ENCODE data around the gene RICTOR.

RICTOR gene

DNA sequence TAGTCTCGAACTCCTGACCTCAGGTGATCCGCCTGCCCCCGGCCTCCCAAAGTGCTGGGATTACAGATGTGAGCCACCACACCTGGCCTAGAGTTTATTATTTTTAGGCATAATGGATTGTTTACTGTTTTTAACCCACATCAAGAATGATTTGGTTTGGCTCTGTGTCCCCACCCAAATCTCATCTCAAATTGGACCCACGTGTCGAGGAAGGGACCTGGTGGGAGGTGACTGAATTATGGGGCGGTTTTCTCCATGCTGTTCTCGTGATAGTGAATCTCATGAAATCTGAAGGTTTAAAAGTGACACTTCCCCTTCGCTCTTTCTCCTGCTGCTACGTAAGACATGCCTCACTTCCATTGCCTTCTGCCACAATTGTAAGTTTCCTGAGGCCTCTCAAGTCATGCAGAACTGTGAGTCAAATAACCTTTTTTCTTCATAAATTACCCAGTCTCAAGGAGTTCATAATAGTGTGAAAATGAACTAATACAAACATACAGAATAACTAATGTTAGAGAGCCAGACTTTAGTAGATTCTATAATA lies 88.2 kb downstream of the RICTOR start:
- TF ChIP-seq, protein P1, sequence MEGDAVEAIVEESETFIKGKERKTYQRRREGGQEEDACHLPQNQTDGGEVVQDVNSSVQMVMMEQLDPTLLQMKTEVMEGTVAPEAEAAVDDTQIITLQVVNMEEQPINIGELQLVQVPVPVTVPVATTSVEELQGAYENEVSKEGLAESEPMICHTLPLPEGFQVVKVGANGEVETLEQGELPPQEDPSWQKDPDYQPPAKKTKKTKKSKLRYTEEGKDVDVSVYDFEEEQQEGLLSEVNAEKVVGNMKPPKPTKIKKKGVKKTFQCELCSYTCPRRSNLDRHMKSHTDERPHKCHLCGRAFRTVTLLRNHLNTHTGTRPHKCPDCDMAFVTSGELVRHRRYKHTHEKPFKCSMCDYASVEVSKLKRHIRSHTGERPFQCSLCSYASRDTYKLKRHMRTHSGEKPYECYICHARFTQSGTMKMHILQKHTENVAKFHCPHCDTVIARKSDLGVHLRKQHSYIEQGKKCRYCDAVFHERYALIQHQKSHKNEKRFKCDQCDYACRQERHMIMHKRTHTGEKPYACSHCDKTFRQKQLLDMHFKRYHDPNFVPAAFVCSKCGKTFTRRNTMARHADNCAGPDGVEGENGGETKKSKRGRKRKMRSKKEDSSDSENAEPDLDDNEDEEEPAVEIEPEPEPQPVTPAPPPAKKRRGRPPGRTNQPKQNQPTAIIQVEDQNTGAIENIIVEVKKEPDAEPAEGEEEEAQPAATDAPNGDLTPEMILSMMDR (IDR thresholded peaks at IDR 0.05; ENCODE audit: low read length, missing control alignments) = no peak
- DNase-seq (ENCODE audit: low read depth) = no peak
- no peak overlapping the region for H3K4me3 ChIP-seq (replicated peaks; ENCODE audit: low read depth, low read length)

DNA sequence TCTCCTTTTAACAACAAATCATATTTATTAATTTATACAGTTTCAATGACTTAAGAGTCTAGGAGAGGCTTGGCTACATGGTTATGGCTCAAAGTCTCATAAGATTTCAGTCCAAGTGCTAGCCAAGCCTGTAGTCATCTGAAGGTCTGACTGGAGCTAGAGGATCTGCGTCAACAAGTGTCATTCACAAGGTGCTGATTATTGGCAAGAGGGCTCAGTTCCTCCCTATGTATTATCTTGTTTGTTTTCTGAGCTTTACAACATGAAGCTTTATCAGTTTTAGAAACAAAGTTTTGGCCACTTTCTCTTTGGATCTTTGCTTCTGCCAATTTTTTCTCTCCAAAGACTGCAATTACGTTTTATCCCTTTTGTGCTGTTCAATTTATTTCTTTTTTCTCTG lies 94.7 kb downstream of the RICTOR start:
- DNase-seq (ENCODE audit: low read depth) = no peak

DNA sequence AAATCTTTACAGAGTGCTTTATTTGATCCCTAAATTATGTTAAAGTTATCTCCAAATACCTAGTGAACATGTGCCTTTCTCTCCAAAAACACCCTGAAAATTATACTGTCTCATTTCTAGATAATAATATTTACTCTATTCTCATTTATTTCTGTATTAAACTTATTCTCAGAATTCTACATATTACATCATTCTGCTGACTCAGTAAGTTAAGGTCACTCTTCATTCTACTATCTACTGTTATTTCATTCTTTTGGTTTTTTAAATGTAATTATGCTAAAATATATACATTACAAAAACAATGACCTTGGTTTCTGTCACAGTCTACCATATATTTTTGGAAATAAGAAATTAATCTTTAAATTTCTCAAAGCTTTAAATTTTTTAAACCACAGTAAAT lies 96.2 kb downstream of the RICTOR start:
- DNase-seq (ENCODE audit: low read depth) = no peak
- TF ChIP-seq, protein P1 (IDR thresholded peaks at IDR 0.05; ENCODE audit: low read length, missing control alignments) = no peak
- H3K4me3 ChIP-seq (replicated peaks; ENCODE audit: low read depth, low read length) = no peak overlapping the region

More for the DNA sequence above, 94.7 kb downstream of the RICTOR start:
- H3K4me3 ChIP-seq (replicated peaks; ENCODE audit: low read depth, low read length) = no peak overlapping the region
- TF ChIP-seq, protein P1 (IDR thresholded peaks at IDR 0.05; ENCODE audit: low read length, missing control alignments) = no peak

DNA sequence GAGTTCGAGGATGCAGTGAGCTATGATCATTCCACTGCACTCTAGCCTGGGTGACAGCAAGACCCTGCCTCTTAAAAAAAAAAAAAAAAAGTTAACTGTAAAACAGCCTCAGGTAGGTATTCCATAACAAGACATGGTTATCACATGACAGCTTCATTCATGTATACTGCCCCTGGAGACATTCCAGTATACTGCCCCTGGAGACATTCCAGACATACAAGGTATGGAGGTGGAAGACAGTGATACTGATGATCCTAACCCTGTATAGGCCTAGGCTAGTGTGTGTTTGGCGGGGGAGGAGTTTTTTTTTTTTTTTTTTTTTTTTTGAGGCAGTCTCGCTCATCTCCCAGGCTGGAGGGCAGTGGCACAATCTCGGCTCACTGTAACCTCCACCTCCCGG lies 105.5 kb downstream of the RICTOR start:
- H3K4me3 ChIP-seq (replicated peaks; ENCODE audit: low read depth, low read length) = no peak overlapping the region
- DNase-seq (ENCODE audit: low read depth) = no peak
- TF ChIP-seq, protein P1 (IDR thresholded peaks at IDR 0.05; ENCODE audit: low read length, missing control alignments) = no peak

DNA sequence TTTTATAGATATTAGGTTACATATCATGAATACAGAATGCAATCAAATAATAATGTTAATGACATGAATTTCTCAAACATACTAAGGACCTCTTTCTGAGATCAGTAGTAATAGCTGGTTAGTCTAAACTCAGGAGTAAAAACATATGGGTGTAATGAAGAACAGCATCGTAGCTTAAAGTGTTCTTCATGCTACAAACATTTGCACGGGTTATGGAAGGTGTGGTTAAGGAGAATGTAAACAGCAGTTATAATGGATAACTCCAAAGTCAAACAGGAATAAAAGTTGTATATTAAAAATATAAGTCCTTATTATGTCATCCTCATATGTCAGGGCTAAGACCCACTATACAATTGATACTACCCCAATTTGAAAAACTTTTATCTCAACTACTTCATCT lies 112.5 kb downstream of the RICTOR start:
- DNase-seq (ENCODE audit: low read depth) = no peak
- TF ChIP-seq, protein P1 (IDR thresholded peaks at IDR 0.05; ENCODE audit: low read length, missing control alignments) = no peak
- no peak overlapping the region for H3K4me3 ChIP-seq (replicated peaks; ENCODE audit: low read depth, low read length)

DNA sequence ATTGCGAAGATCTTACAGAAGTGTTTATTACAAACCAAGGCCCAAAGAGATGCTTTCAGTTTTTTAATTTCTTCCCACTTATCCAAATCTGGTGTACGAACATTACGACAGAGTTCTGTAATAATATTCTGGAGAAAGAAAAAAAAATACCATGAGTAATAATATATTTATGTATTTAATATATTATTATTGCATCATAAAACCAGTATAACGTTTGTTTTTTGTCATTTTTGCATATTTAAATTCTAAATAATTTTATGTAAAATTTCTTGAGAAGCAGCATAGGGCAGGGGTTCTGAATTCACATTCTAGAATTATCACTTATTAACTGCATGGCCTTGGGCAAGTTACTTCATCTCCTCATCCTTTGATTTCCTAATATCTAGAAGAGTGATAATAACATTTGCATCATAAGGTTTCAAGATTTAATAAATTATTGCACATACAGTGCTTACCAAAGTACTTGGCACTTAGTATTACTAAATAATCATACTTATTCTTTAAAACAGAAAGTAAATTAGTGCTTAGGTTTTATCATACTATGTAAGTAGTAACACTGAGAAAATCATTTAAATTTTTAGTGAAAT lies 120.7 kb downstream of the RICTOR start:
- no peak overlapping the region for H3K4me3 ChIP-seq (replicated peaks; ENCODE audit: low read depth, low read length)
- no peak for DNase-seq (ENCODE audit: low read depth)
- TF ChIP-seq, protein P1 (IDR thresholded peaks at IDR 0.05; ENCODE audit: low read length, missing control alignments) = no peak

DNA sequence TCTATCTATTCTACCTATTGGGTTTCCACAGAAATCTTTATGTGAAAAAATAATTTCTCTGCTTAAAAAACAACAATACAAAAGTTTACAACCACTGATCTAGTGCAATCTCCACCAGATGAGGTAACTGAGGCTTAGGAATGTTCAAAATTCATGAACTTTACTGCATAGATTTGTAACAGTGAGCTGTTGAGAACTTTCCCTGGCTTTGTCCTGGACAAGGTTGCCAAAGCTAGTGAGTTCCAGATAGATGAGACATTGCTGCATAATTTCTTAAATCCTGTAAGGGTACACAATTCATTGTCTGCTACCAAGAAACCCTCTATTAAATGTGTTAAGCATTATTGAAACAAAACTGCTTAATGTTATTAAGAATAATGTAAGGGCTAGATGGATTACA lies 125.7 kb downstream of the RICTOR start:
- TF ChIP-seq, protein P1 (IDR thresholded peaks at IDR 0.05; ENCODE audit: low read length, missing control alignments) = no peak
- no peak overlapping the region for H3K4me3 ChIP-seq (replicated peaks; ENCODE audit: low read depth, low read length)
- DNase-seq (ENCODE audit: low read depth) = peak; percentile 66

Data from fibroblast of pulmonary artery (primary cell).